Neural cell (in vitro differentiated cells): ENCODE data around the gene KRTAP4-7. TPM values are rescaled to one million over a fixed set of nuclear protein-coding genes. Genes with fewer than 3 reads are reported as not detected.
"Not testable (repeated sequence)": the region's sequence is repeated elsewhere in the genome, so short reads cannot be mapped to it uniquely, and the experiment has no call there.

Experiments used
- H2AFZ ChIP-seq: fragments of 200-600, 300-800 bp; sonication (generic), shearing (Covaris generic); 2 replicates; pipeline ENCODE4 v1.6.0; 2014; ENCODE audit warnings: low read depth, mild to moderate bottlenecking, antibody characterized with exemption, low read length, moderate library complexity
- H3F3A ChIP-seq: fragments of 200-600 bp; shearing (Covaris generic); 2 replicates; pipeline ENCODE4 v1.6.1; 2016; ENCODE audit warnings: mild to moderate bottlenecking, moderate library complexity, mixed read lengths, antibody characterized with exemption, low read length; ENCODE audit not compliant: insufficient read depth, poor library complexity, severe bottlenecking
- H3K27ac ChIP-seq: fragments of 200-600, 300-800 bp; sonication (generic), shearing (Covaris generic); 2 replicates; pipeline ENCODE4 v1.5.1; 2014; ENCODE audit warnings: mild to moderate bottlenecking, low read length, moderate library complexity
- H3K27me3 ChIP-seq: fragments of 300-800, 200-600 bp; sonication (generic), shearing (Covaris generic); 2 replicates; pipeline ENCODE4 v1.6.0; 2014; ENCODE audit warnings: mild to moderate bottlenecking, low read depth, low read length, moderate library complexity; ENCODE audit not compliant: insufficient read depth
- H3K36me3 ChIP-seq: fragments of 300-800, 200-600 bp; sonication (generic), shearing (Covaris generic); 2 replicates; pipeline ENCODE4 v1.5.1; 2014; ENCODE audit warnings: mild to moderate bottlenecking, antibody characterized with exemption, low read length, moderate library complexity; ENCODE audit not compliant: insufficient read depth
- H3K4me2 ChIP-seq: fragments of 300-800, 200-600 bp; sonication (generic), shearing (Covaris generic); 2 replicates; pipeline ENCODE4 v1.6.0; 2014; ENCODE audit warnings: mild to moderate bottlenecking, low read length
- H3K4me3 ChIP-seq: fragments of 300-800, 200-600 bp; sonication (generic), shearing (Covaris generic); 2 replicates; pipeline ENCODE4 v1.5.1; 2014; ENCODE audit warnings: mild to moderate bottlenecking, low read length, moderate library complexity
- H3K79me2 ChIP-seq: fragments of 200-600 bp; shearing (Covaris generic); replicated peaks from 2 replicates; pipeline ENCODE4 v1.6.0; 2014; ENCODE audit warnings: mild to moderate bottlenecking, low read length, moderate library complexity; ENCODE audit not compliant: insufficient read depth
- H3K9ac ChIP-seq: fragments of 300-800, 200-600 bp; sonication (generic), shearing (Covaris generic); 2 replicates; pipeline ENCODE4 v1.6.1; 2016; ENCODE audit warnings: mild to moderate bottlenecking, low read length, mixed read lengths
- H3K9me2 ChIP-seq: fragments of 200-600 bp; shearing (Covaris generic); 2 replicates; pipeline ENCODE4 v1.6.1; 2016; ENCODE audit warnings: mild to moderate bottlenecking, low read length, mixed read lengths; ENCODE audit not compliant: insufficient read depth
- H3K9me3 ChIP-seq: fragments of 200-600, 300-800 bp; sonication (generic), shearing (Covaris generic); 2 replicates; pipeline ENCODE4 v1.6.1; 2016; ENCODE audit warnings: mild to moderate bottlenecking, mixed run types, low read length, moderate library complexity, mixed read lengths
- H4K20me1 ChIP-seq: fragments of 200-600 bp; shearing (Covaris generic); 2 replicates; pipeline ENCODE4 v1.6.1; 2016; ENCODE audit warnings: mild to moderate bottlenecking, mixed run types; ENCODE audit not compliant: insufficient read depth
- EP300 ChIP-seq: fragments of 450-650 bp; conservative IDR thresholded peaks from 2 replicates; pipeline ENCODE4 v1.6.1; 2014; ENCODE audit warnings: antibody characterized with exemption, mild to moderate bottlenecking, moderate library complexity; ENCODE audit not compliant: poor library complexity, severe bottlenecking
- EZH2 ChIP-seq: fragments of 200-600, 300-800 bp; shearing (Covaris generic), sonication (generic); IDR thresholded peaks from 2 replicates; pipeline ENCODE4 v1.6.1; 2014; ENCODE audit warnings: antibody characterized with exemption, low read length, borderline replicate concordance, mild to moderate bottlenecking; ENCODE audit not compliant: insufficient read depth, poor library complexity, severe bottlenecking
- MXI1 ChIP-seq: fragments of 450-650 bp; conservative IDR thresholded peaks from 2 replicates; pipeline ENCODE4 v1.6.1; 2014; ENCODE audit warnings: antibody characterized with exemption, mild to moderate bottlenecking; ENCODE audit not compliant: poor library complexity, severe bottlenecking
- POLR2AphosphoS5 ChIP-seq: IDR thresholded peaks from 2 replicates; pipeline ENCODE4 v1.6.1; 2012
- RAD21 ChIP-seq: fragments of 450-650 bp; conservative IDR thresholded peaks from 2 replicates; pipeline ENCODE4 v1.6.1; 2014; ENCODE audit warnings: antibody characterized with exemption, mild to moderate bottlenecking, moderate library complexity
- SMC3 ChIP-seq: fragments of 450-650 bp; conservative IDR thresholded peaks from 2 replicates; pipeline ENCODE4 v1.6.1; 2014; ENCODE audit warnings: antibody characterized with exemption, mild to moderate bottlenecking, moderate library complexity; ENCODE audit not compliant: poor library complexity
- TAF1 ChIP-seq: IDR thresholded peaks from 2 replicates; pipeline ENCODE4 v1.6.1; 2012; ENCODE audit warnings: low read depth
- polyA plus RNA-seq: library from polyadenylated mRNA; depleted of rRNA; stranded (reverse); fragments of >200 nt; gene quantifications from 2 replicates; pipeline ENCODE4 v1.2.3, GENCODE V29; 2014
- TF ChIP-seq, protein P1 (sequence below): IDR thresholded peaks from 2 replicates; pipeline ENCODE4 v1.6.1; 2012; ENCODE audit warnings: borderline replicate concordance

KRTAP4-7 gene
- polyA plus RNA-seq, 1 donor from 2014 or later, result not detected

DNA sequence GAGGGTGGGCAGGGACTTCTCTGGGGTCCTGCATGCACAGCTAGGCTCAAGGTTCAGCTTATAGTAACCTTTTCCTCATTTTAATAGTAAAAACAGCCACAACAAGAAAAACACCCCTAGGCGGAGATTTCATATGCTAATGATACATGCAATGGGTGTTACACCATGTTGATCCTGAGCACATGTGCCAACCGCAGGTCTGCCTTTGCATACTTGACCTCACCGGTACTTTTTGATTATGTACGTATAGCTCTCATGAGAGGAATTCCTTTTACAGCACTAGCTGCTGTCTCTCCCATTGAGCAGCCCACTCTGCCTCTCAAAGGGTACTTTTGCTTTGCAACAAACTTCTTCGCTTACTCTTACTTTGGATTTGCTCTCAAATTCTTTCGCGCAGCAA is 12.1 kb downstream of the KRTAP4-7 start:
- H3K79me2 ChIP-seq, result no peaks in the 10 kb centered on the region
- H3K4me2 ChIP-seq, result no peak overlapping the region
- no peak for TF ChIP-seq POLR2AphosphoS5
- no peaks in the 10 kb centered on the region for H3K9me2 ChIP-seq
- no peaks in the 10 kb centered on the region for H3K9me3 ChIP-seq
- no peak overlapping the region for H3K9ac ChIP-seq
- H3F3A ChIP-seq, result no peaks in the 10 kb centered on the region
- no peak overlapping the region for H2AFZ ChIP-seq
- no peaks in the 10 kb centered on the region for H3K27me3 ChIP-seq
- H3K27ac ChIP-seq, result no peak overlapping the region
- no peak overlapping the region for H3K4me3 ChIP-seq
- no peaks in the 10 kb centered on the region for H3K36me3 ChIP-seq
- no peaks in the 10 kb centered on the region for H4K20me1 ChIP-seq

DNA sequence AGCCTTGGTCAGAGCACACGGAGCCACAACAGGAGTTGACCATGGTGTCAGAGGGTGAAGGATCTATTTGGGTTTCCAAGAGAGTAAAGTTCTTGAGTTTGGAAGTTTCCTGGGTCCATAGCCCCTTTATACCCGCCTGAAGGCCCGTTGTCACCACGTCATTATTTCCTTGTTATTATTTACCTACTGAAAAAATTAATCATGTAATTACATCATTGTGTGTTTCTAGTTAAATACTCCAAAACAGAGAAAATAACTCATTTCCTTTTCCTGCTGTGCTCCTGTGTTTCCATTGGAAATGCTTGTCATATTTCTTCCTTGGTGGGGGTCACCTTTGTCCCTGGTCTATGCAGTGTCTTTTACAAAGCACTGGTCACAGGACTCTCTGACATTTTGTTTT is 14.1 kb downstream of the KRTAP4-7 start, which contains the start of gene KRTAP4-8:
Gene KRTAP4-8, minus strand, starts transcription at position 101 of the 400 bp plus-strand sequence. Its CDS starts 58 bp downstream, at position 43.
- Histone ChIP-seq H3K9me2 (no peaks in the 10 kb centered on the region), H3F3A (no peaks in the 10 kb centered on the region), H3K9ac (no peak within 1 kb of the TSS), H3K79me2 (no peaks in the 10 kb centered on the region), H3K4me3 (no peak within 1 kb of the TSS), H4K20me1 (no peaks in the 10 kb centered on the region), H3K9me3 (no peaks in the 10 kb centered on the region), H3K4me2 (no peak within 1 kb of the TSS), H3K36me3 (no peaks in the 10 kb centered on the region), H2AFZ (no peak within 1 kb of the TSS), H3K27me3 (no peaks in the 10 kb centered on the region), H3K27ac (no peak within 1 kb of the TSS)
- no peak for TF ChIP-seq POLR2AphosphoS5
- TF ChIP-seq, protein P1, sequence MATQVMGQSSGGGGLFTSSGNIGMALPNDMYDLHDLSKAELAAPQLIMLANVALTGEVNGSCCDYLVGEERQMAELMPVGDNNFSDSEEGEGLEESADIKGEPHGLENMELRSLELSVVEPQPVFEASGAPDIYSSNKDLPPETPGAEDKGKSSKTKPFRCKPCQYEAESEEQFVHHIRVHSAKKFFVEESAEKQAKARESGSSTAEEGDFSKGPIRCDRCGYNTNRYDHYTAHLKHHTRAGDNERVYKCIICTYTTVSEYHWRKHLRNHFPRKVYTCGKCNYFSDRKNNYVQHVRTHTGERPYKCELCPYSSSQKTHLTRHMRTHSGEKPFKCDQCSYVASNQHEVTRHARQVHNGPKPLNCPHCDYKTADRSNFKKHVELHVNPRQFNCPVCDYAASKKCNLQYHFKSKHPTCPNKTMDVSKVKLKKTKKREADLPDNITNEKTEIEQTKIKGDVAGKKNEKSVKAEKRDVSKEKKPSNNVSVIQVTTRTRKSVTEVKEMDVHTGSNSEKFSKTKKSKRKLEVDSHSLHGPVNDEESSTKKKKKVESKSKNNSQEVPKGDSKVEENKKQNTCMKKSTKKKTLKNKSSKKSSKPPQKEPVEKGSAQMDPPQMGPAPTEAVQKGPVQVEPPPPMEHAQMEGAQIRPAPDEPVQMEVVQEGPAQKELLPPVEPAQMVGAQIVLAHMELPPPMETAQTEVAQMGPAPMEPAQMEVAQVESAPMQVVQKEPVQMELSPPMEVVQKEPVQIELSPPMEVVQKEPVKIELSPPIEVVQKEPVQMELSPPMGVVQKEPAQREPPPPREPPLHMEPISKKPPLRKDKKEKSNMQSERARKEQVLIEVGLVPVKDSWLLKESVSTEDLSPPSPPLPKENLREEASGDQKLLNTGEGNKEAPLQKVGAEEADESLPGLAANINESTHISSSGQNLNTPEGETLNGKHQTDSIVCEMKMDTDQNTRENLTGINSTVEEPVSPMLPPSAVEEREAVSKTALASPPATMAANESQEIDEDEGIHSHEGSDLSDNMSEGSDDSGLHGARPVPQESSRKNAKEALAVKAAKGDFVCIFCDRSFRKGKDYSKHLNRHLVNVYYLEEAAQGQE, result no peak

DNA sequence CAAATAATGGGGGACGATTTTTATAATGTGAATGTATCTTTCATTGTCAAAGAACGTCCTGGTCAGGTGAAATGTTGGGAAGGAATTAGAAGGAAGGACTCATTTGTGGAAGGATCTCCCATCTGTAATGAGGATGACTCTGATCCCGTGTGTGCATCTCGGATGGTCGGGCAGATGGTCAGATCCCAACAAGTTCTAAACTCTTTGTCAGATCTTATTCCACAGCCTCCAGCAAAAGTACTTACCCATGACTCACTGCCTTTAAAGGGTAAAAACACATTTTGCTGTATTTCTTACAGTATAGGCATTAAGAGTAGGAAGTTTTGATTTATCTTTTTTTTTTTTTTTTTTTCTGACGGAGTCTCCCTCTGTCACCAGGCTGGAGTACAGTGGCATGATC is 14.5 kb downstream of the KRTAP4-7 start:
- Histone ChIP-seq H3K27ac (no peak overlapping the region), H3F3A (no peaks in the 10 kb centered on the region), H3K9ac (no peak overlapping the region), H3K9me2 (no peaks in the 10 kb centered on the region), H4K20me1 (no peaks in the 10 kb centered on the region), H3K4me3 (no peak overlapping the region), H3K9me3 (no peaks in the 10 kb centered on the region), H2AFZ (no peak overlapping the region), H3K27me3 (no peaks in the 10 kb centered on the region), H3K79me2 (no peaks in the 10 kb centered on the region), H3K4me2 (no peak overlapping the region), H3K36me3 (no peaks in the 10 kb centered on the region)
- TF ChIP-seq SMC3 (no peak), POLR2AphosphoS5 (no peak), TAF1 (no peak), EZH2 (no peak), MXI1 (no peak), RAD21 (no peak), EP300 (no peak)
- TF ChIP-seq, protein P1, result no peak

DNA sequence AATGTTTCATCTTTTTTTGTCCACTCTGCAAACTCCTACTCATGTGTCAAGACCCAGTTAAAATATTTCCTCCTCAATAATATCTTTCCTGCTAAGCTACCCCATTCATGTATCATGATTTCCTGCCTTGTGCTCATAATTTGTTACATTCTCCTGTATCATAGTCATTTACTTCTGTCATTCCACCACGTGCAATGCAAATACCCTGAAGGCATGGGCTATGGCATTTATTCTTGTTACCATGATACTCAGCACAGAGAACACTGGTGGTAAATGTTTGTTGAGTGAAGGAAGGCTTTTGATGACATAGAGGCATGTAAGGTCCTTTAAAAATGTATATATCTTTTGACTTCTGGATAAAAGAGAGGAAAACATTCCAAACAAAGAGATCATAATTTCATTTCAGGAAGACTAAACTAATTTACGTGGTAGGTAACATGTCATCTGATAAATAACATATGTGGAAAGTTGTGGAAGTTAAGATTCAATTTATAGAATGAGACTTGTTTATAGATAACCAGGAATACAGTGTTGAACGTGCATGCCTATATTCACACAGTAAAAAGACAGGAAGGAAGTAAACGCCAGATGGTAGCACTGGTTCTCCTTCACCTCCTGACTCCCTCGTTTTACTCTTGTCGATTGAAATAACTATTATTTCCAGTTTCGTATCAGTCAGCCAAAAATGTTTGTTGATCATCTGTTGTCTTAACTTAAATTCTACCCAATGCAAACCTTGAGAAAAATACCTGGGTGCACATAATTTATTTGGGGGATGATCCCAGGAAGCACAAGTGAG is 15.9 kb downstream of the KRTAP4-7 start:
- not testable (repeated sequence) for H3K79me2 ChIP-seq, H3K9me2 ChIP-seq, H3K27me3 ChIP-seq, H2AFZ ChIP-seq, H3K27ac ChIP-seq, H4K20me1 ChIP-seq, H3K9me3 ChIP-seq, H3K36me3 ChIP-seq, H3K4me2 ChIP-seq, H3K4me3 ChIP-seq, H3F3A ChIP-seq, H3K9ac ChIP-seq
